HG03565 (cell line): ENCODE data around the gene ACBD6.
"Not testable (repeated sequence)": the region's sequence is repeated elsewhere in the genome, so short reads cannot be mapped to it uniquely, and the experiment has no call there.

ENCODE experiments used
- ATAC-seq: cut with Tn5 transposase; IDR thresholded peaks from one replicate; pipeline ENCODE4 v1.9.1; 2021; ENCODE audit warnings: mild to moderate bottlenecking, moderate library complexity; ENCODE audit not compliant: unreplicated experiment

The ACBD6 gene

DNA sequence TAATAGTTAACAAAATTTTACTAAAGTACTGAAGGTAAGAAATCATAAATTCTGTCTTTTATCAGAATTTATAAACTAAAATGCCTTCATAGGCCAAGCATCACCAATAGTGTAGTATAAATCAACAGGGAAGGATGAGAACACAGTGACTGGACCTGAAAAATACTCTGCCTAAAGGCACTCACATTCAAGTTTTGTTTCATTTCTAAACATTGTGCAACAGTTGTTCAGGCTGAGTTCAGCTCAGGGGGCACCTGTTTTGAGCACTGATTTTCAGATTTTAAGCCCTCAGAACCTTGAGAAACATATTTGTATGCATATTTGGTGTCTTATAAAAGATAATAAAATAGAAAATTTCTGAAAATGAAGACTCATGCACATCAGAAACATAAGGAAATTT is 12.4 kb downstream of the ACBD6 start:
- no peak for ATAC-seq

DNA sequence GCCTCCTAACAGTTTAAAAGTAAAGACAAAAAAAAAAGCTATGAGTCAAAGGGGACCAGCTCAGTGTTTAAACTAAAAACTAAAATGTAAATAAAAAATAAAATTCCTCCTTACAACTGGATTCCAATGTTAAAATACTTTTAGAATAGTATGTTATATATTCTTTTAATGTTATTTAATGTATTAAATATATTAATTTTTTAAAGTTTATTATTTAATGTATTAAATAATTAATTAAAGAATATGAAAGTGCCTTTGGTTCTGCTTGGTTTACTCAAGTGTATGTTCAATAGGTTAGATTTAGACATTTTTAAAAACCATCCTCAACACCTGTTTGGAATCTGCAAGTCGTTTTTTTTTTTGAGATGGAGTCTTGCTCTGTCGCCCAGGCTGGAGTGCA is 13.1 kb downstream of the ACBD6 start:
- no peak for ATAC-seq

DNA sequence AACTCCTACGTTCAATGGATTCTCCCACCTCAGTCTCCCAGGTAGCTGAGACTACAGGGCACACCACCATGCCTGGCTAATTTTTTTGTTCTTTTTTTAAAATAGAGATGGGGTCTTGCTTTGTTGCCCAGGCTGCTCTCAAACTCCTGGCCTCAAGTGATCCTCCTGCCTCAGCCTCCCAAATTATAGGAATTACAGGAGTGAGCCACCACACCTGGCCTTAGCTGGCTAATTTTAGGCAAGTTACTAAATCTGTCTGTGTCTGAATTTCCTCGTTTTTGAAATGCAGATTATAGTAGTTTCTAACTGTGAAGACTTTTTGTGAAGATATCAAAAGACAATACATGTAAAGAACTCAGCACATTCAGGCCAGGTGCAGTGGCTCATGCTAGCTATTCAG is 13.7 kb downstream of the ACBD6 start:
- ATAC-seq: no peak

DNA sequence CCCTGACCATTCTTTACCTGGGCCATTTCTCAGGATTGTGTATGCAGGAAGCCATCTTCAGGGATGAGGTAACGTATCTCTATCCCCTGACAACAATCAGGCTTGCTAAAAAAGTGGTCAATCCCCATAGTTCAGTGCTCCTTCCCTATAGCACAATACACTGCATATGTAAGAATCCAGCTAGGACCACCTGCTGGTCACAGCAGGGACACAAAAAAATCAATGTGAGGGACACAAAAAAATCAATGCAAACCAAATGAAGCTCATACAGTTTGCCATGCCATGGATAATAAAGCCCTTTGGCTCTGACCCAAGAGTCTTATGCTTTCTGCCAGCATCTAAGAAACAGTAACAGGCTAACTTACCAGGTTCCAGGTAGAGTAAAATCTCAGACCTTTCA is 16.3 kb downstream of the ACBD6 start:
- ATAC-seq: no peak

DNA sequence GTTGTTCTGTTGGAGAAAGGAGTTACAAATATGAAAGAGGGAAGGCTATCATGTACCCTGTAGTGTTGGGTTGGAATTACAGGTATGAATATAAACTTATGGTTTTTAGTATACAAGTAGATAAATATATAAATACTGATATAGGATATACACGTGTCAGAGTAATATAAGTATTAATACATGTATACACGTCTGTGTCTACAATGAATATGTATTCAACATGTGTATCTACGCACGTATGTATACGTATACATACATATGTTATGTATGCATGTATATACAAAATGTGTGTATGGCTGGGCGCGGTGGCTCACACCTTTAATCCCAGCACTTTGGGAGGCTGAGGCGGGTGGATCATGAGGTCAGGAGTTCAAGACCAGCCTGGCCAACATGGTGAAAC is 17.9 kb downstream of the ACBD6 start:
- ATAC-seq: no peak

DNA sequence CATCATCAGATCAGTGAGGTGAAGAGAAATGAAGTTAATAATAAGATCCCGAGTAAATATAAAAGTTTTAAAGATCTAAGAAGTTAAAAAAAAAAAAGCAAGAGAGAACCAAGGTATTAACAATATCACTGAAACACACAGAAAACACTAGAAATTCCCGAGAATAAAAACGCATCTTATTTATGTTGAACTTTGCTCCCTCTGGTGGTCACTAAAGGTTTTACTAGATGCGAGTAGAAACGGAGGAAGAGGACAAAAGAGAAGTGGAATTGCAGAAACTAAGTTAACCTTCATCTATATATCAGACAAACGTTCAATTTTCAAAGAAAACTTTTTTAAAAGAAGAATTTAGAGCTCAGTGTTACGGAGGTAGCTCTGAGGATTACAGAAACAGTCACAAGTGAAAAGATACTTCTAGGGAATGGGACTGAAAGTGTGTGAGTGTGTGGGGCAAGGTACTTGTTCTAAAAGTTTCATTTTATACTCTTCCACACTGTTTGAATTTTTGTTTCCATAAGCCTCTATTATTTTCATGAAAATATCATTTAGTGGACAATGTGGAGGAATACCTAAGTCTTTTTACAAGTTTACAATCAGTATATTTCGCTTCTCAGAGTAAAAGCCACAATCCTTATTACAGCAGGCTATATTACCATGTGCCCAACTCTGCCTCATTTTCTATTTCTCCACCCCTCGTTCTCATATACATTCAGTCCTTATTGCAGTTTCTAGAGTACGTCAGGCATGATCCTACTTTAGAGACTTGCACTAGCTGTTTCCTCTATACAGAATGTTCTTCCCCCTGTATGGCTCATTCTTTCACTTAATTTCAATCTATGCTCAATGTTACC is 19.7 kb downstream of the ACBD6 start:
- ATAC-seq: no peak

DNA sequence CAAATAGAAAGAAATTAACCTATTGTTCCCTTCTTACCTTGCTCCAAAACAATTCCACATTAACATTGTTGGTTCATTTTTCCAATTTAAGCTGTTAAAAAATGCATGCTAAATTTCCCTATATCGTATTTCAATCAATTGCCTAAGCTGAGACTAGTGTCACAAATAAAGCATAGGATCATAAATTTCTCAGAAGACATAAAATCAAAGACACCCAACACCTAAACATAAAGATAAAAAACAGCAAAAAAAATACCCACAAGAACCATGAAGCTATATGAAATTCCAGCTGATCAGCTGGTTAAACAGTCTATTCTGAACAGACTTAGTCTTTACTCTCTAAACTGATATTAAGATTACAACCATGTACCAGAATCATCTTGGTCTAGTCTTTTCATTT is 32.3 kb downstream of the ACBD6 start:
- ATAC-seq: no peak

DNA sequence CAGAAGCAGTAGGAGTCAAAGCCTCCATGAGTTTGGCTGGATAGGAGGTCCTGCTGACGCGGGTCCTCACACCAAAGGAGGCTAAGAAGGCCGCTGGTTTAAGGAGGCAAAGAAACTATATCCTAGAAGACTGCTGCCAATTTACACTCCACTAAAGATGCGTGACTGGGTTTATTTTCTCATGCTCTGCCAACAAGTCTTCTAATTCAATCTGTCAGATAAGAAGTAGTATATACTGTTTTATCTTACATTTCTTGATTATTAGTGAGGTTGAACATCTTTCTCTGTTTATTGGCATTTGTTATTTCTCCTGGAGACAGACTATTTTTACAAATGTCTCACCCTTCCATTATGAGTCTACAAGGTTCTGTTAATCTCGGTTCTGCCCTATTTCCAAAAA is 34.1 kb downstream of the ACBD6 start:
- no peak for ATAC-seq

DNA sequence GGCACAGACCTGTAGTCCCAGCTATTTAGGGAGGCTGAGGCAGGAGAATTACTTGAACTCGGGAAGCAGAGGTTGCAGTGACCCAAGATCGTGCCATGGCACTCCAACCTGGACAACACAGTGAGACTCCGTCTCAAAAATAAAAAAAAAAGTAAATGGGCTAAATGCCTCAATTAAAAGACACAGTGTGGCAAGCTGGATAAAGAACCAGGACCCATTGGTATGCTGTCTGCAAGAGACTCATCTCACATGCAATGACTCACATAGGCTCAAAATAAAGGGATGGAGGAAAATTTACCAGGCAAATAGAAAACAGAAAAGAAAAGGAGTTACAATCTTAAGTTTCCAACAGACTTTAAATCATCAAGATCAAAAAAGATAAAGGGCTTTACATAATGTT is 40.3 kb downstream of the ACBD6 start:
- no peak for ATAC-seq

DNA sequence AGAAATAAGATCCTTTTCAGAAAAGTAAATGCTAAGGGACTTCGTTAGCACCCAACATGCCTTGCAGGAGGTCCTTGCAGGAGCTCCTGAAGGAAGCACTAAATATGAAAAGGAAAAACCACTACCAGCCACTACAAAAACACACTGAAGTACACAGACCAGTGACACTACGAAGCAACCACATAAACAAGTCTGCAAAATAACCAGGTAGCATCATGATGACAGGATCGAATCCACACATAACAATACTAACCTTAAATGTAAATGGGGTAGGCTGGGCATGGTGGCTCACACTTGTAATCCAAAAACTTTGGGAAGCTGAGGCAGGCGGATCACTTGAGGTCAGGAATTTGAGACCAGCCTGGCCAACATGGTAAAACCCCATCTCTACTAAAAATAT is 40.7 kb downstream of the ACBD6 start:
- not testable (repeated sequence) for ATAC-seq

DNA sequence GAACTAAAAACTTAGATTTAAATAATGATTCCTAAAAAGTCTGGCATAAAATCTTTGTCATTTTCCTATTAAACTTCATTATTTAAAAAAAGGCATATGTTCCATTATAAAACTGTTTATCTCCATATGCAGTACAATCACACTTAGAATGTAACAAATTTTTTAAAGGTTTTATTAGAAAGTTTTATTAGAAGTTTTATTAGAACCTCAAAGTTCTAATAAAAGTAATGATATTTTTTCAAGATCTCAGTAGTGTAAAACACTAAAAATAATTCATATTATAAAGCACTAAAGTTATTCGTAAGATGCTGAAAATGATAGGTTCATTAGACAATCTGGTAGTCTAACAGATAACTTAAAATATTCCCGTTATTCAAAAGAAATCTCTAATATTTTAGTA is 43.6 kb downstream of the ACBD6 start:
- no peak for ATAC-seq

DNA sequence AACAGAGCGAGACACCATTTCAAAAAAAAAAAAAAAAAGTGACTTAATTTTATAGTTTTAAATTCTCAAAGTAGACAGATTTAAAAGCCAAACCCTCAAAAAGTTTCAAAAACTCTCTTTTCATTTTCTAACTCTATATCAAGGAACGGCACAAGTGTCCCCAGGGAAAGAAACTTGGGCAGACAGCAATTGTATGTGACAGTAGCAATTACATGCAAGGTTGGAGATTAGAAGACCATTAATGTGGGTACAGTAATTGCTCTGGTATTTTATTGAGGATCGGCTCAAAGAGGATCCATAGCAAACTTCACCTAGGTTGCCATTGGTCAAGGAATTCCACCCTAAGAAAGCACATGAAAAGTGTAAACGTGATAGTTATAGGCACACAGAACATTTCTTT is 46.2 kb downstream of the ACBD6 start:
- ATAC-seq: no peak

DNA sequence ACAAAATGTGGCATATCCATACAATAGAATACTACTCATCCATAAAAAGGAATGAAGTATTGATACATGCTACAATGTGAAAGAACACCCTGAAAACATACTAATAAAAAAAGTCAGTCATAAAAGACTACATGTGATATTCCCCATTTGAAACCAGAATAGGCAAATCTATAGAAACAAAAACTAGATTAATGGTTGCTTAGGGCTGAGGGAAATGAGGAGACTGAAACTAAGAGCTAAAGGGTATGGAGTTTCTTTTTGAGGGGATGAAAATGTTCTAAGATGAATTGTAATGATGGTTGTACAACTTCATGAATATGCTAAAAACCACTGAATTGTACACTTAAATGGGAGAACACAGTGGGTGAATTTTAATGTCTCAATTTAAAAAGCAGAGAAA is 50.9 kb downstream of the ACBD6 start:
- no peak for ATAC-seq

DNA sequence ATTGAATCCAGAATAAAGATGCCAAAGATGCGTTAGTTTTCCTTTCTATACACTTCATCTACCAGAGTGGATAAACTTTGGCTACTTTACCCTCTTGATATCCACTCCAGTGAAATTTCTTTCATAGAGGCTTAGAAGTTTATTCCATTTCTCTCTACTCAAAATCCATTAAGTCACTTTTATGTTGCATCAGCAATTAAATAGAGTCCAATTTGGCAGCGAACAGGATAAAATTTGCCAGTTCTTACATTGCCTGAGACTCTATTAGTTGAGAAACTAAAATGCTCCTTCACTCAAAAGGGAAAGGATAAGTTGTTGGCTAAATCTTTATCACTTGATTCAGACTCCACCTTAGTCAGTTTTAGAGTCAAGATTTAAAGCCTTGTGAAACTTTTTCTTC is 57.9 kb downstream of the ACBD6 start:
- no peak for ATAC-seq

DNA sequence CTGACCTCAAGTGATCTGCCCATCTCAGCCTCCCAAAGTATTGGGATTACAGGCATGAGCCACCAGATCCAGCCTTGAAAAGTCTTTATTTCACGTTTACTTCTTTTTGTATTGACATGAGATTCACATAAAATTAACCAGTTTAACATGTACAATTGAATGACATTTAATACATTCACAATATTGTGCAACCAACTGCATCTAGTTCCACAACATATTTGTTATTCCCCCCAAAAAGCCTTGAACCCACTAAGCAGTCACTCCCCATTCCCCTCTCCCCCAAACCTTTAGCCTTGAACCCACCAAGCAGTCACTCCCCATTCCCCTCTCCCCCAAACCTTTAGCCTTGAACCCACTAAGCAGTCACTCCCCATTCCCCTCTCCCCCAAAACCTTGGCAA is 62.0 kb downstream of the ACBD6 start:
- ATAC-seq: no peak

DNA sequence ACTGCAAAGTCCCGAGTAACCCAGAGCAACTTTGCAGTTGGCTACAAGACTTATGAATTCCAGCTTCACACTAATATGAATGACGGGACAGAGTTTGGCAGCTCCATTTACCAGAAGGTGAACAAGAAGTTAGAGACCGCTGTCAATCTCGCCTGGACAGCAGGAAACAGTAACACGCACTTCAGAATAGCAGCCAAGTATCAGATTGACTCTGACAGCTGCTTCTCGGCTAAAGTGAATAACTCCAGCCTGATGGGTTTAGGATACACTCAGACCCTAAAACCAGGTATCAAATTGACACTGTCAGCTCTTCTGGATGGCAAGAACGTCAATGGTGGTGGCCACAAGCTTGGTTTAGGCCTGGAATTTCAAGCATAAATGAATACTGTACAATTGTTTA is 66.8 kb downstream of the ACBD6 start:
- ATAC-seq: no peak

DNA sequence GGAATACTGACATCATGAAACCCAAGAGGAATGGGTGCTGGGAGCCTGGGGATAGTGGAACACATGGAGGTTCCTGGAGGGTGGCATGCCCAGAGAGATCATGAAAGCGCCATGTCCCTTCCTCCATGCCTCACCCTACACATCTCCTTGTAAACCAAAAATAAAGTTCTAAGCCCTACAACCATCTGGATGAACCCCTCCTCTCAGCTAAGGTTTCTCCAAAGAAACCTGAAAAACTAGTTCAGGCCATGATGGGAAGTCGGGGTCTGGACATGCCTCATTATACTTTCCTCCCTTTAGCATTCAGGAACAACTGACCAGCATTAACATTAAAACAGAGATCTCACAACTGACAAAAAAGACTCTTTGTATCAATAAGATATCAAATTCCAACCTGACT is 68.5 kb downstream of the ACBD6 start:
- no peak for ATAC-seq

DNA sequence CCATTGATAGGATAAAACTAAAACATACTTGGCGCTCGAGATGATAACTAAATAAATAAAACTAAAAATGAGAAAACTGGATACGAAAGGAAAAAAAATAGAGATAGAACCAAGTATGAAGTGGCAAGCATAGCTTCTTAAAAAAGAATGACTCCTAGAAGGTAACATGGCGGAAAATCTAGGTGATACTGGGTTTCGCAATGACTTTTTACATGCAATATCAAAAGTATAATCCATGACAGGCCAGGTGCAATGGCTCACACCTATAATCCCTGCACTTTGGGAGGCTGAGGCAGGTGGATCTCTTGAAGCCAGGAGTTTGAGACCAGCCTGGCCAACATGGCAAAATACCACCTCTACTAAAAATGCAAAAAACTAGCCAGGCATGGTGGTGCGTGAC is 70.7 kb downstream of the ACBD6 start:
- ATAC-seq: no peak

DNA sequence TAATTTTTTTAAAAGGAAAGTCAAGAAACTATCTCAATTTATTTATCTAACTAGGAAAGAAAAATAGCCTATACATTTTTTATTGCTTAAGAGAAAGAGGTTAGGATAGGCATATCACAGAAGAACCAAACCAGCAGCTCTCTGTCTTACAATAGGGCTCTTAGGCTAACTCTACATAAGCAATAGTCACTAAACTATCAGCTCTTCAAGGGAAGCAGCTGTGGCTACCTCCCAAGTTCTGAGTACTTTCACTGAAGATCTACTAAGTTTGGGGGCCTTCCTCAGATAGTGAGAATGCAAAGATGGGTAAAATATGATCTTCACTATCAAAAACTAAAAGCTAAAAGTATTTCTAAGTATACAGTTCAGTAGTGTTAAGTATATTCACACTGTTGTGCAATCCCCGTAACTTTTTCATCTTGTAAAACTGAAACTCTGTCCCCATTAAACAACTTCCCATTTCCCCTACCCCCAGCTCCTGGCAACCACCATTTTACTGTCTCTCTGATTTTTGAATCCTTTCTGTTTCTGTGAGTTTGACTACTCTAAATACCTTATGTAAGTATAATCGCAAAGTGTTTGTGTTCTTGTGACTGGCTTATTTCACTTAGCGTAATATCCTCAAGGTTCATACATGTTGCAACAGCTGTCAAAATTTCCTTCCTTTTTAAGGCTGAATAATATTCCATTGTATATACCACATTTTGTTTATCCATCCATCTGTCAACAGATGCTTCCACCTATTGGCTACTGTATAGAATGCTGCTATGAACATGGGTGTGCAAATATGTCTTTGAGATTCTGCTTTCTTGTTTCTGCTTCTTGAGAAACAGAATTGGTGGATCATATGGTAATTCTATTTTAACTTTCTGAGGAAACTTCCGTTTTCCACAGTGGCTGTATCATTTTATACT is 73.3 kb downstream of the ACBD6 start:
- no peak for ATAC-seq

DNA sequence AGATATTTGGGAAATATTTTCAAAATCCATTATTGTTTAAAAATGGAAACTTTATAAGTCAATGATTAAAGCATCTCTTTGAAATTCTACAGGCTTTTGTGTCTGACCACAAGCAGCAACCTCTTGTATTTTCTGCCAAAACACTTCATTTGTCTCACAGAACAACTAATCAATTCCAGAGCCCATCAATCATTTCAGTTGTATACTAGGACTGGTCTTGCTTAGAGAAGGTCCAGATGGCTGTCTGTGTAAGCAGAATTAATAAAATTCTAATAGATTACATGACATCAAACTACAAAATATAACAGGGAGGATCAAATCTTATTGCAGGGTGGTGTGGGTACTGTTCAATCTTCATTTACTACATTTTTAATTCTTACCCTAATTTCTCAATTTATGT is 76.4 kb downstream of the ACBD6 start:
- ATAC-seq: no peak

DNA sequence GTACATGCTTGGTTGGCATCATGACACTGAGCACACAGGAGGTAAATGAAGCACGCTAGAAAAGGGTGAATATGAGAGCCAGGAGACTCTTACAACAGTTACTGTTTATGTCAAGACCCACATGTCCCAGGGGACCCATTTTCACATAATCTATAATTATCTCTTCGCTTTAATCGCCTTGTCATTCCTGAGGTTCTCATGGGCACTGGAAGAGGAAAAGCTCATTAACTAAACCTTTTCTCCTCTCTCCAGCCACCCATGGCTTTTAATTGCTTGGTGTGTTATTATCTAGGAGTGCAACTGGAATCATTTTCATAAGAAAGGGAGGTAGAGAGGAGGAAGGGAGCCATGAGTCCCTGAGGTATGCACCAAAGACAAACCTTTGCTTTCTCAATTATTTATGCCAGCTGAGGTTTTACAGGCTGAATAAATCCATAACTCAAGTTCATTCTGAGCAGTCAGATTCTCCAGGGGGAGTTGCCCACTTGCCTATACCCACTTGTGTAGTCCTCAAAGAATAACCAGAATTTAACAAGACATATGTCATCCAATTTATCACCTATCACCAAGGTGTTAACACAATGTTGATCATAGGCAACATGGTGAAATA is 77.4 kb downstream of the ACBD6 start:
- no peak for ATAC-seq

DNA sequence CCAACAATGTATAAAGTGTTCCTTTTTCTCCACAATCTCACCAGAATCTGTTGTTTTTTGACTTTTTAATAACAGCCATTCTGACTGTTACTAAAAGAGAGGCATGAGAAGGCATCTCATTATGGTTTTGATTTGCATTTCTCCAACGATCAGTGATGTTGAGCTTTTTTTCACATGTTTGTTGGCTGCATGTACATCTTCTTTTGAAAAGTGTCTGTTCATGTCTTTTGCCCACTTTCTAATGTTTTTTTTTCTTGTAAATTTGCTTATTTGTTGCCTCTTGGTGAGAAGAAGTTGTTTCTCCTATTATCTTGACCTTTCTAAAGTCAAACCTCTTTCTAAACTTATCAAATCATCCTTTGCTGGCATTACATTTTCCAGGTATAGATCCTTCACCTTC is 80.8 kb downstream of the ACBD6 start:
- ATAC-seq: no peak
